DOHH2 (cell line): ENCODE results near the gene HMCN2.

Experiments used
- CTCF ChIP-seq: fragments of 200-600 bp; sonication (generic); IDR thresholded peaks from one replicate; pipeline ENCODE4 v1.5.1; 2014; ENCODE audit warnings: antibody characterized with exemption, mild to moderate bottlenecking, low read depth, low read length; ENCODE audit not compliant: poor library complexity, severe bottlenecking
- EZH2phosphoT487 ChIP-seq: fragments of 200-600 bp; sonication (generic); IDR thresholded peaks from 2 replicates; pipeline ENCODE4 v1.6.1; 2017; ENCODE audit warnings: borderline replicate concordance, mild to moderate bottlenecking, antibody characterized with exemption, low read length, moderate library complexity, mixed read lengths

- no peak for TF ChIP-seq CTCF
- no peak for TF ChIP-seq EZH2phosphoT487
Measured at GRCh38 chr9:130325921-130326320, 60.4 kb downstream of the HMCN2 start.
